HG02763 (cell line): ENCODE data around the gene LITAF.
"Not testable (repeated sequence)": the region's sequence is repeated elsewhere in the genome, so short reads cannot be mapped to it uniquely, and the experiment has no call there.

ENCODE experiments used
- ATAC-seq: cut with Tn5 transposase; IDR thresholded peaks from one replicate; pipeline ENCODE4 v1.9.1; 2021; ENCODE audit warnings: mild to moderate bottlenecking, moderate library complexity; ENCODE audit not compliant: unreplicated experiment

LITAF gene

GRCh38 chr16:11576427-11577289 lies 10.1 kb downstream of the LITAF start:
- ATAC-seq: no peak

- ATAC-seq: no peak
Measured at GRCh38 chr16:11575223-11575589, 11.5 kb downstream of the LITAF start.

- no peak for ATAC-seq
Measured at GRCh38 chr16:11572301-11572995, 14.3 kb downstream of the LITAF start.

- ATAC-seq: no peak
Measured at GRCh38 chr16:11571549-11571948, 15.2 kb downstream of the LITAF start.

GRCh38 chr16:11570806-11571205 lies 15.9 kb downstream of the LITAF start:
- ATAC-seq: no peak

GRCh38 chr16:11570258-11570657 lies 16.5 kb downstream of the LITAF start:
- ATAC-seq: no peak

- ATAC-seq: no peak
Measured at GRCh38 chr16:11566398-11566797, 20.3 kb downstream of the LITAF start.

- ATAC-seq: no peak
Measured at GRCh38 chr16:11565665-11566064, 21.1 kb downstream of the LITAF start.

GRCh38 chr16:11564046-11564926 lies 22.4 kb downstream of the LITAF start:
- no peak for ATAC-seq

- ATAC-seq: no peak
Measured at GRCh38 chr16:11563493-11564040, 23.2 kb downstream of the LITAF start.

- no peak for ATAC-seq
Measured at GRCh38 chr16:11562941-11563340, 23.8 kb downstream of the LITAF start.

GRCh38 chr16:11562411-11562810 lies 24.3 kb downstream of the LITAF start:
- ATAC-seq: no peak

- no peak for ATAC-seq
Measured at GRCh38 chr16:11561856-11562255, 24.9 kb downstream of the LITAF start.

- no peak for ATAC-seq
Measured at GRCh38 chr16:11561454-11561805, 25.3 kb downstream of the LITAF start.

GRCh38 chr16:11560701-11561453 lies 25.8 kb downstream of the LITAF start:
- no peak for ATAC-seq

- not testable (repeated sequence) for ATAC-seq
Measured at GRCh38 chr16:11558308-11558823, 28.4 kb downstream of the LITAF start.

- no peak for ATAC-seq
Measured at GRCh38 chr16:11557801-11558200, 28.9 kb downstream of the LITAF start.

- ATAC-seq: no peak
Measured at GRCh38 chr16:11556945-11557720, 29.6 kb downstream of the LITAF start.

GRCh38 chr16:11556214-11556819 lies 30.4 kb downstream of the LITAF start:
- ATAC-seq: no peak
